ENCODE measurements around the gene GLYR1.
"Not testable (repeated sequence)": the region's sequence is repeated elsewhere in the genome, so short reads cannot be mapped to it uniquely, and the experiment has no call there.

GLYR1 gene

GRCh38 chr16:4846901-4847773 lies at the start of gene GLYR1, which contains the start of gene UBN1:
GLYR1 (minus strand) TSS chr16:4847288; CDS start chr16:4847265, 23 bp downstream.
UBN1 (plus strand) TSS chr16:4847481; CDS start chr16:4852918, 5,437 bp downstream.
- peak within 1 kb of the TSS; percentile 98 for H3K4me3 ChIP-seq (ENCODE audit: low read length)
- TF ChIP-seq ZNF274 (IDR thresholded peaks at IDR 0.05; ENCODE audit: low read depth, low read length) = no peak

GRCh38 chr16:4896761-4897160 lies 49.7 kb upstream of the GLYR1 start:
- not testable (repeated sequence) for H3K4me3 ChIP-seq (ENCODE audit: low read length)

GRCh38 chr16:4895366-4895765 lies 48.3 kb upstream of the GLYR1 start:
- H3K4me3 ChIP-seq (ENCODE audit: low read length) = no peak overlapping the region
- no peak for TF ChIP-seq ZNF274 (IDR thresholded peaks at IDR 0.05; ENCODE audit: low read depth, low read length)

- TF ChIP-seq ZNF274 (IDR thresholded peaks at IDR 0.05; ENCODE audit: low read depth, low read length) = no peak
- H3K4me3 ChIP-seq (ENCODE audit: low read length) = no peak overlapping the region
Measured at GRCh38 chr16:4894276-4895150, 47.4 kb upstream of the GLYR1 start.

- TF ChIP-seq ZNF274 (IDR thresholded peaks at IDR 0.05; ENCODE audit: low read depth, low read length) = no peak
- no peak overlapping the region for H3K4me3 ChIP-seq (ENCODE audit: low read length)
Measured at GRCh38 chr16:4893103-4893862, 46.2 kb upstream of the GLYR1 start.

- no peak overlapping the region for H3K4me3 ChIP-seq (ENCODE audit: low read length)
- TF ChIP-seq ZNF274 (IDR thresholded peaks at IDR 0.05; ENCODE audit: low read depth, low read length) = no peak
Measured at GRCh38 chr16:4892361-4893102, 45.4 kb upstream of the GLYR1 start.

GRCh38 chr16:4891886-4892216 lies 44.8 kb upstream of the GLYR1 start:
- no peak overlapping the region for H3K4me3 ChIP-seq (ENCODE audit: low read length)
- TF ChIP-seq ZNF274 (IDR thresholded peaks at IDR 0.05; ENCODE audit: low read depth, low read length) = no peak

- H3K4me3 ChIP-seq (ENCODE audit: low read length) = no peak overlapping the region
- no peak for TF ChIP-seq ZNF274 (IDR thresholded peaks at IDR 0.05; ENCODE audit: low read depth, low read length)
Measured at GRCh38 chr16:4891097-4891885, 44.2 kb upstream of the GLYR1 start.

- TF ChIP-seq ZNF274 (IDR thresholded peaks at IDR 0.05; ENCODE audit: low read depth, low read length) = no peak
Measured at GRCh38 chr16:4890686-4891085, 43.6 kb upstream of the GLYR1 start.

GRCh38 chr16:4890026-4890425 lies 42.9 kb upstream of the GLYR1 start:
- H3K4me3 ChIP-seq (ENCODE audit: low read length) = no peak overlapping the region

More at GRCh38 chr16:4890686-4891085, 43.6 kb upstream of the GLYR1 start:
- H3K4me3 ChIP-seq (ENCODE audit: low read length) = no peak overlapping the region

GRCh38 chr16:4888428-4889135 lies 41.5 kb upstream of the GLYR1 start:
- no peak overlapping the region for H3K4me3 ChIP-seq (ENCODE audit: low read length)
- TF ChIP-seq ZNF274 (IDR thresholded peaks at IDR 0.05; ENCODE audit: low read depth, low read length) = no peak

More at GRCh38 chr16:4890026-4890425, 42.9 kb upstream of the GLYR1 start:
- no peak for TF ChIP-seq ZNF274 (IDR thresholded peaks at IDR 0.05; ENCODE audit: low read depth, low read length)

- TF ChIP-seq ZNF274 (IDR thresholded peaks at IDR 0.05; ENCODE audit: low read depth, low read length) = no peak
- no peak overlapping the region for H3K4me3 ChIP-seq (ENCODE audit: low read length)
Measured at GRCh38 chr16:4886151-4886550, 39.1 kb upstream of the GLYR1 start.
